ENCODE results near the gene AFF2.

The AFF2 gene

GRCh38 chrX:148500423-148501385 is at the start of gene AFF2:
TSS of gene AFF2 (plus strand) at chrX:148500617. CDS start at chrX:148501098, 481 bp downstream.
- DNase-seq (ENCODE audit: low spot score) (peak; percentile 9), FAIRE-seq (no peak)

DNA sequence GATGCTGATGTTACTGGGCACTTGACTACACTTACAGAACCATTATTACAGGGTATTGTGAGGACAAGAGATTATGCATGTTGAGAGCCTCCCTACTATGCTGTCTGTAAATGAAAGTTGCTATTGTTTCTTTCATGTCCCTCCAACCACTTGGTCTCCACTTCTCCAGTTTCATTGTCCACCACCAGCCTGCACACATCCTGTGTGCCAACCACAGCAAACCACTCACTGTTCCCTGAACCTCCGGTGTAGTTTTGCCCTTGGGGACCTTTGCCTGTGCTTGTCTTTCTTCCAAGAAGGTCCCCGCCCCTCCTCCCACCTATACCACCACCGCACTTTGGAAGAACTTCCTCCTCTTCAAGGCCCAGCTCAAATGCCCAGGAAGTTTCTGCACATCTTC is 43.1 kb upstream of the AFF2 start:
- no peak for FAIRE-seq
- DNase-seq (ENCODE audit: low spot score): no peak

- FAIRE-seq (no peak), DNase-seq (ENCODE audit: low spot score) (no peak)
Observed at GRCh38 chrX:148459343-148459742, 41.1 kb upstream of the AFF2 start.

DNA sequence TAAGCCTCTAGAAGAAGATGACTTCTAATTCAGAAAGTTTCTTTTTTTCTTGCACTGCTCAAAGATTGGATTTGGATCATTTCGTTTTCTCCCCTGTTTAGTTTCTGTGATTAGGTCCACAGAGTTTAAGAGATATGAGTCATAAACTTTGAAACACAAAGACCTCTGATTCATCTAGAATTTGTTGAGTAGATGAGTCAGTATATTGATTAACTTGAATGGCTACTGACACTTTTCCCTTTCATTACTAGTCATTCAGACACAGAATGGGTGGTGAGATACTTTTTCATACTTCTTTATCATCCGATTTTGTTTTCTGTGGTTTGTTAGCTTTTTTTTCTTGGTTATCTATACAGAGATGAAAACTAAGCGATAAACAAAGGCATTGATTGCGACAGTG is 34.1 kb upstream of the AFF2 start:
- no peak for FAIRE-seq
- DNase-seq (ENCODE audit: low spot score): no peak

GRCh38 chrX:148470324-148470723 is 30.1 kb upstream of the AFF2 start:
- no peak for DNase-seq (ENCODE audit: low spot score)
- no peak for FAIRE-seq

DNA sequence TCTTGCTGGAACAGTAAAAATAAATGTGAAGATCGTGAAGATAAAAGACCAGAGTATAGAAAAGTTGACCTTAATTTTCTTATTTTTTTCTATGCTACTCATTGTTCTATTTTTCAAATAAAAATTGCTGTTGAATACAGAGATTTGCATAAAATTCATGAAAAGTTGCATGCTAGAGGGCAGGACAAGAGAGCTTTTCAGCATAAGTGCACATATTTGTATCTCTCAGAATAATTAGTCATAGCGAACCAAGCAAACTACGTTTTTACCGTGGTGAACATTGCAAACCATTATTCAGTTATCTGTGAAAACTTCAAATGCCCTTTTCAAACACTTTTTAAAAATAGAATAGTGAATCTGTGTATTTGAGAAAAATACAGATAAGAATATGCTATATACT is 26.4 kb upstream of the AFF2 start:
- FAIRE-seq: no peak
- no peak for DNase-seq (ENCODE audit: low spot score)

DNA sequence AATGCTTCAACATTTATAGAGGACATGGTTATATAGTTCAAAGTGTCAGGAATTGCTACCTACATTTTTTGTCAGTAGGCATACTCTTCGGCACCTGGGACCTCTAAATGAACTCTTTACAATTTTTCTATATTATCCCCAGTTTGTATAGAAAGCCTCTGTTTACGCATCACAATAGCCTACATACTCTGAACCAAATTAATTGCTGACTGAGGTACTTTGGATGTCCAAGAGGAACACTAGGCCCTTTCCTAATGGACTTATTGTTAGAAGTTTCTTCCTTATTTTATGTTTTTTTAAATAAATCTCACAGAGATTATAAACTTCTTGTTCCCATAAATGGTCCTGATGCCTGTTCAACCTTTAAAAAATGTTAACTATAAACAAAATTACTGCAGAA is 8.4 kb upstream of the AFF2 start:
- FAIRE-seq (no peak), DNase-seq (ENCODE audit: low spot score) (no peak)

DNA sequence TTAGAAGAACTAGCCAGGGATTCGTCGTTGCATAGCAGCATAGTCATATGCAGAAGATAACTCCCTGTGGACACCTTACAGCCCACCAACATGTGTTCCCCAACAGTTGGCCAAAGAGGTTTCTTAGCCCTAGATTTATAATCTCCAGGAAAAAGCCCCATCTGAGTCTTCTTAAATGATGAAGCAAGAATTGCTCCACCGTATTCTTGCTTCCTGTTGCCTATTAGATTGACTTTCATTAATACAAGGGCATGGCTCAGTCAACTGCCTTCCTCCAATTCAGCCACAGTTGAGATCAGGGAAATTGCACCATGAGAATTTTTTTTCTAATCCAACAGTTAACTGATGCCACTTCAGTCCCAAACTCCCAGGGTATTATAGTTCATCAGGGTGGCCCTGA is 5.2 kb upstream of the AFF2 start:
- FAIRE-seq (no peak), DNase-seq (ENCODE audit: low spot score) (no peak)

GRCh38 chrX:148498067-148498466 is 2.4 kb upstream of the AFF2 start:
- no peak for FAIRE-seq
- DNase-seq (ENCODE audit: low spot score): no peak

GRCh38 chrX:148499638-148500422 is 587 bp upstream of the AFF2 start:
- DNase-seq (ENCODE audit: low spot score): no peak

DNA sequence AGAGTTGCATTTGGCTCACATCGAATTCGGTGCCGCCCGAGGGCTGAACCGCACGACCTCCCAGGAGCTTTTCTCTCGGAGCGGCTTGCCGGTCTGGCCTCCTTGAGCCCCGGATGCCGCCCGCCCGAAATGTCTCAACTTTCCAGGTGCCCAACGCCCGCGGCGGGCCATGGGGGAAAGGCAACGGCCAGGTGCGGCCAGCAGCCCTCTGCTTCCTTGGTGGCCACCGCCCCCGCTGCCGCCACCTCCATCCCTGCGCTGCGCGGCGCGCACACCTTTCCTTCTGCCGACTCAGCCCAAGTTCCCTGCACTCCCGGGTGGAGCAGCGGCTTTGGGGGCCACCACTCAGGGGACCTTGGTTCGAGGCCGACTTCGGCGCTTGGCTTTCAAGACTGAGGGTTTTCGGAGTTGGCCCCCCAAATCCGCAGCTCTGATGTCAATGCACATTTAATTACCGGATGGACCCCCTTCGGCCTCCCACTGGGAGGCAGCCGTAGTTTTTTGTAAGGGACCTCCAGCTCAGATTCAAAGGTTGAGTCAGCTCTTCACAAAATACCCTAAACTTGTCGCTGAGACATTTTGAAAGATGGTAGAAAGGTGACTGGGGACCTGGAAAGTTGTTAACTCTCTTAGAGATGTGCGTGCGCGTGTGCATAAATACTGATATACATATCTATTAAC is 1.1 kb downstream of the AFF2 start:
- FAIRE-seq (no peak), DNase-seq (ENCODE audit: low spot score) (peak; percentile 6)

More at GRCh38 chrX:148499638-148500422, 587 bp upstream of the AFF2 start:
- FAIRE-seq: no peak

- FAIRE-seq (no peak), DNase-seq (ENCODE audit: low spot score) (no peak)
Observed at GRCh38 chrX:148504506-148504905, 4.1 kb downstream of the AFF2 start.

DNA sequence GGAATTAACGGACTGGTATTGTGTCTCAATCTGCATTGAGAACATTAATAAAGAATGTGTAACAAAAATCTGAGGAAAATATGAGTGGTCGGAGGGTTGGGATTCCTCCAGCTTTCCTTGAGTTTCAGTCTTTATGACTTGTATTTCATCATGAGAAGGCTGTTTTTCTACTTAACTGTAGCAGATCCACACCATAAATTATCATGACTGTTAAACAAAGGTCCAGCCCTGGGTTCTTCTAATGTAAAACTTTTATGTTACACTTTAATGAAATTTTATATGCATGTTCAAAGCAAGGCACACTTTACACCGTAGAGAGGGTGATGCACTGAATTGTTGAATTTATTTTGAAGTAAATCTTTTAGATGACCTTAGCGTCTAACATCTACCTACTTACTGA is 7.0 kb downstream of the AFF2 start:
- FAIRE-seq (no peak), DNase-seq (ENCODE audit: low spot score) (no peak)

GRCh38 chrX:148512453-148512852 is 12.0 kb downstream of the AFF2 start:
- DNase-seq (ENCODE audit: low spot score) (no peak), FAIRE-seq (no peak)

DNA sequence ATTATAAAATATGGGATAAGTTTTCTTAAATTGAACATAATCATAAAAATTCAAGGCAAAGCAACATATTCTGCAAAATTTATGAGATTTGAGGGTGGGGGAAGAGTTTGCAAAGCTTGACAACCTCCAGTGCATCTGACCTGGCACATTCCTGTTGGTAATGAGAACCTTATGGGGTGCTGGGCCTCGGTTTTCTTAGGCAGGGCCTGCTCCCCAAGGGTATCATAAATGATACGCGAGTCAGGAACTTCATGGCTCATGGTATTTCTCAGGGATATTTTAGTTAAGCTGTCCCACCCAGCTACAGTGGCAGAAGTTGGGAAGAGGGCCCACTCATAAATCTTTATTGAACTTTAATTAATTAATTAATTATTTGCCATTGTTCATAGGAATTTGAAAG is 13.2 kb downstream of the AFF2 start:
- DNase-seq (ENCODE audit: low spot score) (no peak), FAIRE-seq (no peak)

GRCh38 chrX:148517176-148517575 is 16.8 kb downstream of the AFF2 start:
- FAIRE-seq (no peak), DNase-seq (ENCODE audit: low spot score) (peak; percentile 1)

DNA sequence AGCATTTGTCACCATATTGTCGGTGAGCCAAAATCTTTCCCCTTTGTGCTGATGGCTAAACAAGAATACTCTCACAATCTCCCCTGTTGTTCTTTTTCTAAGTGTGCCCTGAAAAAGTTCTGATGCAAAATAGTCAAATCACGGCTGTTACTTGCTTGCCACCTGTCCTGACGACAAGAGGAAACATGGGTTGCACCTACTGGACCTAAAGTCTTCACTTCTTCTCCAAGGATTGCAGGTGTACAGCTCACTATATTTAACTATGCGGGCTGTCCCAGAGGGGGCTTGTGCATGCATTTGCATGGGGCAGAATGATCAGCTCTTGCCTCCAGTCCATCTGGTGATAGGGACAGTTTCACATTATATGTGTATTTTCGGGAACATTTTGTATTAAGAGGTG is 21.6 kb downstream of the AFF2 start:
- DNase-seq (ENCODE audit: low spot score) (no peak), FAIRE-seq (no peak)

- DNase-seq (ENCODE audit: low spot score): no peak
- FAIRE-seq: no peak
Observed at GRCh38 chrX:148523303-148524080, 23.1 kb downstream of the AFF2 start.

DNA sequence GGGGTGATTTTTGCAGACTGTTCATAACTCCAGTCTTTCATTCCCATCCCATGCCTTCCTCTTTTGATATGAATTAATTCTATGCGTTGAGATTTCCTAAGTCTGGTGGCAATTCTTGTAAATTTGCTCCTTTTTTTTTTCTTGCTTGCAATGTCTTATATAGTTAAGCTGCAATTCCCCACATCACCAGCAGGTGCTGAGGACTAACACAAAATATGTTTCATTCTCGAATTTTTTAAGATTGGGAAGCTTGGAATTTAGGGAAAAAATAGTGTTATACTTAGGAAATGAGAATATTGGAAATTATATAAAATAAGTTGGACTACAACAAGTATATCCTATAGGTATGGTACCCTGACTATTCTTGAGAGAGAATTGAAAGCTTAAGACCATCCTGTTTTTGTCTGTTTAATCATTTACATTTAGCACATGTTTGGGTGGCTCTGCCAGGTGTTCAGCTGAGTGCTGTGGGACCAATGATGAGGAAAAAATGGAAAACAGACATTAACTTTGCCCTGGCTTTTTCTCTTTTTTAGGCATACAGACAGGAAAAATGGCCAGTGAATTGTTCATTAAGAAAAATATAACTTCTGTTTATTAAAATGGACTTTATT is 30.2 kb downstream of the AFF2 start:
- FAIRE-seq (no peak), DNase-seq (ENCODE audit: low spot score) (peak; percentile 1)

DNA sequence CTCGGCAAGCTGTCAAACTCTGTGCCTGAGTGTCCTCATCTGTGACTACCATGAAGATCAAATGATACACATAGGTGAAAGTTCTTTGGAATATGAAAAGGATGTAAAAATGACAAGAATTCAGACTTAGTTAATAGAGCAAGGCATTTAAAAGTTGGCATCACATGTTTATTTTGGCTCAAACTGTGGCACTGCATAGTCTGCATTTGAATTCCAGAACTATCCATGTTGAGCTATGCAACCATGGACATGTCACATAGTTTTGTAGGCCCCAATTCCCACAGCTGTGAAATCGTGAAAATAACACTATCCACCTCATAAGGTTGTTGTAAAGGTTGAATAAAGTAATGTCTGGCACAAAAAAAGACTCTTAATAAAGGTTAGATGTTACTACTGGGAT is 33.9 kb downstream of the AFF2 start:
- no peak for FAIRE-seq
- no peak for DNase-seq (ENCODE audit: low spot score)

DNA sequence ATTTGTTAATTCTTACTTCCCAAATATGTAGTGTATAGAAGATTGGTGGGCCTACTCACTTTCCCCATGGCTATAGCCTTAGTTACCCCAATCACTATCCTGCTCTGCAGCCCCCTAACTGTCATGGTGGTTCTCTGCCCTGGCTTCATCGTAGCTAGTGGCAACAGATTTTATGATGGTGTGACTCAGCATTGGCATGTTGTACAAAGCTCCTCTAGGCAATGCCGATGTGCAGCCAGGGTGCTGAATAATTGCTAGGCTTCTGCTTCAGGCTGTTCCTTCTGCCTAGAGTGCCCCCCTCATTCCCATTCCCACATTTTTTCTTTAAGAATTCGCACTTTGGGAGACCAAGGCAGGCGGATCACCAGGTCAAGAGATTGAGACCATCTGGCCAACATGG is 35.2 kb downstream of the AFF2 start:
- FAIRE-seq (no peak), DNase-seq (ENCODE audit: low spot score) (peak; percentile 14)
